Measurements from ENCODE around the gene OXER1. TPM values are rescaled to one million over a fixed set of nuclear protein-coding genes. Genes with fewer than 3 reads are reported as not detected.
A peak's percentile ranks its signal among the peaks of the same experiment; 100 is the strongest.

The OXER1 gene
- polyA plus RNA-seq, 2 of the 4 experiments (the other 2 are of a cell fraction) = not detected

DNA sequence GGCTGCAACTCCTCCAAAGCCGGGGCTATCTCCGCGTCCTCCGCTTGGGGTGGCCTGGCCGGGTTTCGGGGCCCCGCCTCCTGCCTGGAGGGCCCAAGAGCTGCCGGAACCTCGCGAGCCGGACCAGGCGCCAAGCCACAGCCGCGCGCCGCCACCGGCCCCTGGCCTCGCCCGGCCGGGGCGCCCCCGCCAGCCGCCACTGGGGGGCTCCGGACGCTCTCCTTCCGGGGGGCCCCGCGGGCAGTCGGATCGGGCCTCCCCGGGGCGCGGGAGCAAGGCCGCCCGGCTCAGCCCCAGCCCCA is 45.8 kb upstream of the OXER1 start:
- H3K4me3 ChIP-seq = peak overlapping the region; percentile 45
- H3K4me1 ChIP-seq = peaks cover 10% of the 10 kb centered on the region
- no peaks in the 10 kb centered on the region for H3K9me3 ChIP-seq
- peak; percentile 80 to 87 for DNase-seq (ENCODE audit: low read depth in 1 of 2, low spot score in 1 of 2)
- H3K4me2 ChIP-seq = peak overlapping the region; percentile 78
- TF ChIP-seq, protein P1, sequence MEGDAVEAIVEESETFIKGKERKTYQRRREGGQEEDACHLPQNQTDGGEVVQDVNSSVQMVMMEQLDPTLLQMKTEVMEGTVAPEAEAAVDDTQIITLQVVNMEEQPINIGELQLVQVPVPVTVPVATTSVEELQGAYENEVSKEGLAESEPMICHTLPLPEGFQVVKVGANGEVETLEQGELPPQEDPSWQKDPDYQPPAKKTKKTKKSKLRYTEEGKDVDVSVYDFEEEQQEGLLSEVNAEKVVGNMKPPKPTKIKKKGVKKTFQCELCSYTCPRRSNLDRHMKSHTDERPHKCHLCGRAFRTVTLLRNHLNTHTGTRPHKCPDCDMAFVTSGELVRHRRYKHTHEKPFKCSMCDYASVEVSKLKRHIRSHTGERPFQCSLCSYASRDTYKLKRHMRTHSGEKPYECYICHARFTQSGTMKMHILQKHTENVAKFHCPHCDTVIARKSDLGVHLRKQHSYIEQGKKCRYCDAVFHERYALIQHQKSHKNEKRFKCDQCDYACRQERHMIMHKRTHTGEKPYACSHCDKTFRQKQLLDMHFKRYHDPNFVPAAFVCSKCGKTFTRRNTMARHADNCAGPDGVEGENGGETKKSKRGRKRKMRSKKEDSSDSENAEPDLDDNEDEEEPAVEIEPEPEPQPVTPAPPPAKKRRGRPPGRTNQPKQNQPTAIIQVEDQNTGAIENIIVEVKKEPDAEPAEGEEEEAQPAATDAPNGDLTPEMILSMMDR (IDR thresholded peaks at IDR 0.05) = peak; percentile 44
- TF ChIP-seq EP300 (IDR thresholded peaks at IDR 0.05) (no peak), SMC3 (IDR thresholded peaks at IDR 0.05) (peak; percentile 19; the same call in 1 of the 3 replicates), GATA3 (IDR thresholded peaks at IDR 0.05; ENCODE audit: borderline replicate concordance) (no peak), RARB (CRISPR knock-in tag; IDR thresholded peaks at IDR 0.05) (no peak), POLR2AphosphoS2 (conservative IDR thresholded peaks at IDR 0.05; ENCODE audit: low read length) (no peak), NFE2L2 (conservative IDR thresholded peaks at IDR 0.05; ENCODE audit: low read length) (no peak), KDM1A (IDR thresholded peaks at IDR 0.05; ENCODE audit: low read depth) (no peak), EHMT2 (IDR thresholded peaks at IDR 0.05; ENCODE audit: low read depth) (no peak), RFX5 (IDR thresholded peaks at IDR 0.05) (no peak), TP53 (CRISPR knock-in tag; IDR thresholded peaks at IDR 0.05) (no peak), RCOR1 (IDR thresholded peaks at IDR 0.05; ENCODE audit: low read depth, low read length) (no peak), MAZ (IDR thresholded peaks at IDR 0.05; ENCODE audit: borderline replicate concordance, low read depth, low read length) (no peak)
- TF ChIP-seq, protein P2, sequence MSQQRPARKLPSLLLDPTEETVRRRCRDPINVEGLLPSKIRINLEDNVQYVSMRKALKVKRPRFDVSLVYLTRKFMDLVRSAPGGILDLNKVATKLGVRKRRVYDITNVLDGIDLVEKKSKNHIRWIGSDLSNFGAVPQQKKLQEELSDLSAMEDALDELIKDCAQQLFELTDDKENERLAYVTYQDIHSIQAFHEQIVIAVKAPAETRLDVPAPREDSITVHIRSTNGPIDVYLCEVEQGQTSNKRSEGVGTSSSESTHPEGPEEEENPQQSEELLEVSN (IDR thresholded peaks at IDR 0.05; ENCODE audit: borderline replicate concordance, low read depth) = no peak
- TF ChIP-seq, protein P3, sequence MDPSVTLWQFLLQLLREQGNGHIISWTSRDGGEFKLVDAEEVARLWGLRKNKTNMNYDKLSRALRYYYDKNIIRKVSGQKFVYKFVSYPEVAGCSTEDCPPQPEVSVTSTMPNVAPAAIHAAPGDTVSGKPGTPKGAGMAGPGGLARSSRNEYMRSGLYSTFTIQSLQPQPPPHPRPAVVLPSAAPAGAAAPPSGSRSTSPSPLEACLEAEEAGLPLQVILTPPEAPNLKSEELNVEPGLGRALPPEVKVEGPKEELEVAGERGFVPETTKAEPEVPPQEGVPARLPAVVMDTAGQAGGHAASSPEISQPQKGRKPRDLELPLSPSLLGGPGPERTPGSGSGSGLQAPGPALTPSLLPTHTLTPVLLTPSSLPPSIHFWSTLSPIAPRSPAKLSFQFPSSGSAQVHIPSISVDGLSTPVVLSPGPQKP (IDR thresholded peaks at IDR 0.05; ENCODE audit: low read depth, low read length) = no peak
- peak; percentile 76 to 79 for ATAC-seq
- CTCF ChIA-PET = interaction anchor here (0.7 to 5.7 kb wide), 12 partner anchors 9 to 731 kb away, joined by 3 to 56 read pairs (median 5); no protein-coding TSS in a partner anchor
- H3K27ac ChIP-seq = peak overlapping the region; percentile 88 to 92
- POLR2A ChIA-PET = interaction anchor here (0.5 to 2.7 kb wide), 20 partner anchors 10 to 786 kb away, joined by 3 to 24 read pairs (median 4); partner anchors contain the start of genes THADA and ZFP36L2
- no peak for FAIRE-seq
- 2% methylated on average over 6 of the region's 35 CpGs for WGBS (ENCODE audit: missing lambda C conversion rate)

DNA sequence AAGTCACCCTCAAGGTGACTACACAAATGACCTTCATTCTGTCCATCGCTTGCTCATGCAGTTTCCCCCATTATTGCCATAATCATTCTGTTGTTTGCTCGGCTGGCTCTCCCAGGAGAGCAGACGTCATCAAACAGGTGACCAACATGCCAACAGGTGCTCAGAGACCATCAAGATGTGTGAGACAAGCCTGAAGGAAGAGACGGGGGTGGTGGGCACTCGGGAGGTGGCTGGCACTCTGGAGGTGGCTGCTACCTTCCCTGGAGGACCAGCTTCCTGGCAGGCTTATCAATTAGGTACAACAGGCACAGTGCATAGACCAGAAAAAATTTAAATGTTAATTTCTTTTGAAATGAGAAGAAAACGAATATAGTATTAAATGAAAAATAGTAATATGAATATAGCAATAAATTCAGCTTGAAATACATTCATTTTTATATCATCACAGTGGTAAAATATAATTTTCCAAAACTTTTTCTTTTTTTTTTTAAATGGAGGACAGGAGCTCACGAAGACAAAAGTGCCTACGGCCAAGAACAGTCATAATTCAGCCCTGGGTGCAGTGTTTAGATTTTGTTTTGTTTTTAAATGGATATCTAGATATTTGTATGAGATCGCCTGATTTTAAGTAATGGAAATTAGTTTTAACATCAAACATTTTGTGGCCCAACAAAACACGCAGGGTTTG is 45.3 kb upstream of the OXER1 start:
- H3K4me2 ChIP-seq = peak overlapping the region; percentile 78
- H3K4me3 ChIP-seq = peak overlapping the region; percentile 45
- FAIRE-seq (no peak), ATAC-seq (no peak), DNase-seq (ENCODE audit: low read depth in 1 of 2, low spot score in 1 of 2) (no peak)
- H3K27ac ChIP-seq = peak overlapping the region; percentile 88 to 92
- 44% methylated on average over 10 of the region's 10 CpGs for WGBS (ENCODE audit: missing lambda C conversion rate)
- no peaks in the 10 kb centered on the region for H3K9me3 ChIP-seq
- H3K4me1 ChIP-seq = peaks cover 10% of the 10 kb centered on the region
- ChIA-PET CTCF (interaction anchor here (0.9 to 5.7 kb wide), 8 partner anchors 8 to 418 kb away, joined by 3 to 56 read pairs (median 6); no protein-coding TSS in a partner anchor), POLR2A (interaction anchor here (0.5 to 2.7 kb wide), 12 partner anchors 9 to 787 kb away, joined by 3 to 24 read pairs (median 5); partner anchors contain the start of genes THADA and ZFP36L2)
- TF ChIP-seq TFCP2L1 (CRISPR knock-in tag; IDR thresholded peaks at IDR 0.05) = no peak
- TF ChIP-seq, protein P4, sequence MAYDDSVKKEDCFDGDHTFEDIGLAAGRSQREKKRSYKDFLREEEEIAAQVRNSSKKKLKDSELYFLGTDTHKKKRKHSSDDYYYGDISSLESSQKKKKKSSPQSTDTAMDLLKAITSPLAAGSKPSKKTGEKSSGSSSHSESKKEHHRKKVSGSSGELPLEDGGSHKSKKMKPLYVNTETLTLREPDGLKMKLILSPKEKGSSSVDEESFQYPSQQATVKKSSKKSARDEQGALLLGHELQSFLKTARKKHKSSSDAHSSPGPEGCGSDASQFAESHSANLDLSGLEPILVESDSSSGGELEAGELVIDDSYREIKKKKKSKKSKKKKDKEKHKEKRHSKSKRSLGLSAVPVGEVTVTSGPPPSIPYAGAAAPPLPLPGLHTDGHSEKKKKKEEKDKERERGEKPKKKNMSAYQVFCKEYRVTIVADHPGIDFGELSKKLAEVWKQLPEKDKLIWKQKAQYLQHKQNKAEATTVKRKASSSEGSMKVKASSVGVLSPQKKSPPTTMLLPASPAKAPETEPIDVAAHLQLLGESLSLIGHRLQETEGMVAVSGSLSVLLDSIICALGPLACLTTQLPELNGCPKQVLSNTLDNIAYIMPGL (CRISPR knock-in tag; IDR thresholded peaks at IDR 0.05; ENCODE audit: borderline replicate concordance) = peak; percentile 59; the same call in 1 of the 2 replicates
- TF ChIP-seq, protein P5, sequence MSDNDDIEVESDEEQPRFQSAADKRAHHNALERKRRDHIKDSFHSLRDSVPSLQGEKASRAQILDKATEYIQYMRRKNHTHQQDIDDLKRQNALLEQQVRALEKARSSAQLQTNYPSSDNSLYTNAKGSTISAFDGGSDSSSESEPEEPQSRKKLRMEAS (IDR thresholded peaks at IDR 0.05) = no peak
